ENCODE measurements around the gene FLT4. TPM values are rescaled to one million over a fixed set of nuclear protein-coding genes. Genes with fewer than 3 reads are reported as not detected.
A peak's percentile ranks its signal among the peaks of the same experiment; 100 is the strongest.

The FLT4 gene
- total RNA-seq, 6 experiments from 2014 or later = not detected

DNA sequence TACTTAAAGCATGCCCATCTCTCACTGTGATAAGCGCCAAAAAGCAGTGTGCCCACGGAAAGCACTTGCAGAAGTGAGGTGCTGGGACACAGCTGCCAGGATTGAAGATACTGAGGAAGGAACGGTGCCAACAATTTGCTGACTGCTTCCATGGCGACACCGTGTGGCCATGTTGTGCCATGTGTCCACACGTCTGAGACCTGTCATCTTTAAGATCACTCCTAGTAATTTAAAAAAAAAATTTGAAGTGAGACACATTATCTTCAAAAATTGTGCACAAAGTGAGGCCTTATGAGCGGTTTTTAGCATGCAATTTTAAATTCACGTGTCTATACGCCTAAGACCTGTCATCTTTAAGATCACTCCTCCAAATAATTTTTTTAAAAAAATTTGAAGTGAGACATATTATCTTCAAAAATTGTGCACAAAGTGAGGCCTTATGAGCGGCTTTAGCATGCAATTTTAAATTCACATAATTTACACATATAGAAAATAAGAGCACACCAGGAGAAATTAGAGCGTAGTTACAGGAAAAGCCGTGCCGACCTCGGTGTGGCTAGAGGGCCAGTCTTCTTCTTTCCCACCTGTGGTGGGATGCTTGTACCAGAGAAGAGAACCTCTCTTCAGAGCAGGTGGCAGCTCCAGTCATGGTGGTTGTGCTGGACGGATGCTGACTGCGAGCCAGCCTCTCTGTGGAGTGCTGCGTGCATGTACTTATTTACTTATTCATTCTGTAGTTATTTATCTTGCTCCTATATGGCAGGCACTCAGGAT, 21.4 kb upstream of the FLT4 start:
- H3K9me3 Mint-ChIP-seq = peaks cover 11% of the 10 kb centered on the region; the same call in 1 of the 2 replicates
- DNase-seq = peak; percentile 2
- peaks cover 5% of the 10 kb centered on the region for H3K27me3 Mint-ChIP-seq (ENCODE audit: insufficient read depth)
- H3K4me1 Mint-ChIP-seq (ENCODE audit: low read depth) = no peaks in the 10 kb centered on the region
- TF ChIP-seq, protein P1, sequence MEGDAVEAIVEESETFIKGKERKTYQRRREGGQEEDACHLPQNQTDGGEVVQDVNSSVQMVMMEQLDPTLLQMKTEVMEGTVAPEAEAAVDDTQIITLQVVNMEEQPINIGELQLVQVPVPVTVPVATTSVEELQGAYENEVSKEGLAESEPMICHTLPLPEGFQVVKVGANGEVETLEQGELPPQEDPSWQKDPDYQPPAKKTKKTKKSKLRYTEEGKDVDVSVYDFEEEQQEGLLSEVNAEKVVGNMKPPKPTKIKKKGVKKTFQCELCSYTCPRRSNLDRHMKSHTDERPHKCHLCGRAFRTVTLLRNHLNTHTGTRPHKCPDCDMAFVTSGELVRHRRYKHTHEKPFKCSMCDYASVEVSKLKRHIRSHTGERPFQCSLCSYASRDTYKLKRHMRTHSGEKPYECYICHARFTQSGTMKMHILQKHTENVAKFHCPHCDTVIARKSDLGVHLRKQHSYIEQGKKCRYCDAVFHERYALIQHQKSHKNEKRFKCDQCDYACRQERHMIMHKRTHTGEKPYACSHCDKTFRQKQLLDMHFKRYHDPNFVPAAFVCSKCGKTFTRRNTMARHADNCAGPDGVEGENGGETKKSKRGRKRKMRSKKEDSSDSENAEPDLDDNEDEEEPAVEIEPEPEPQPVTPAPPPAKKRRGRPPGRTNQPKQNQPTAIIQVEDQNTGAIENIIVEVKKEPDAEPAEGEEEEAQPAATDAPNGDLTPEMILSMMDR (IDR thresholded peaks at IDR 0.05) = peak; percentile 72
- no peak overlapping the region for H3K4me3 Mint-ChIP-seq
- no peaks in the 10 kb centered on the region for H3K36me3 Mint-ChIP-seq (ENCODE audit: low read depth)
- no peak overlapping the region for H3K27ac Mint-ChIP-seq

GRCh38 chr5:180670157-180670556, 20.8 kb upstream of the FLT4 start:
- H3K27ac Mint-ChIP-seq = no peak overlapping the region

DNA sequence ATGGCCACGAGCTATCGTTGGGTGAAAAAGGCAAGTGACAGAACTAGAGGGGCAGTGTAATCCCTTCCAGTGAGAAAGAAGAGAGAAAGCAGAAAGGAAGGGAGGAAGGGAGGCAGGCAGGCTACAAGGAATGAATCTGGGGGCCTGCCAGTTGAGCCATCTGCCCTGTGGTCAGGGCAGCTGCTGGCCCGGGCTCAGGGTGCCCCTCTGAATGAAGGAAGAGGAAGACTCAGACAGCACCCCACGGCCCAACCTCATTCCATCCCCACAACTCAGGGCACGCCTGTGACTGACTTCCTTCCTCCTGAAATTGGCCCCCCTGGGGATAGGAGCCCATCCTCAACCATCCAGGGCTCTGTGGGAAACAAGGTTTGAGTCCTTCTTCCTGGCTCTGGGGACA, 20.3 kb upstream of the FLT4 start:
- peaks cover 6% of the 10 kb centered on the region for H3K27me3 Mint-ChIP-seq (ENCODE audit: insufficient read depth)
- no peak overlapping the region for H3K4me3 Mint-ChIP-seq
- H3K36me3 Mint-ChIP-seq (ENCODE audit: low read depth) = no peaks in the 10 kb centered on the region
- H3K4me1 Mint-ChIP-seq (ENCODE audit: low read depth) = no peaks in the 10 kb centered on the region
- no peak overlapping the region for H3K27ac Mint-ChIP-seq
- TF ChIP-seq, protein P1 (IDR thresholded peaks at IDR 0.05) = no peak
- peaks cover 8% of the 10 kb centered on the region; the same call in 1 of the 2 replicates for H3K9me3 Mint-ChIP-seq
- no peak for DNase-seq

More at GRCh38 chr5:180670157-180670556, 20.8 kb upstream of the FLT4 start:
- Mint-ChIP-seq H3K9me3 (peaks cover 11% of the 10 kb centered on the region; the same call in 1 of the 2 replicates), H3K27me3 (ENCODE audit: insufficient read depth) (peaks cover 5% of the 10 kb centered on the region), H3K4me1 (ENCODE audit: low read depth) (no peaks in the 10 kb centered on the region), H3K36me3 (ENCODE audit: low read depth) (no peaks in the 10 kb centered on the region), H3K4me3 (no peak overlapping the region)
- no peak for DNase-seq
- TF ChIP-seq, protein P1 (IDR thresholded peaks at IDR 0.05) = no peak

- peaks cover 10% of the 10 kb centered on the region for H3K27me3 Mint-ChIP-seq (ENCODE audit: insufficient read depth)
- no peak overlapping the region for H3K27ac Mint-ChIP-seq
- no peak for DNase-seq
- TF ChIP-seq, protein P1 (IDR thresholded peaks at IDR 0.05) = no peak
- H3K4me3 Mint-ChIP-seq = no peak overlapping the region
- peaks cover 5% of the 10 kb centered on the region; the same call in 1 of the 2 replicates for H3K9me3 Mint-ChIP-seq
- H3K4me1 Mint-ChIP-seq (ENCODE audit: low read depth) = no peaks in the 10 kb centered on the region
- no peaks in the 10 kb centered on the region for H3K36me3 Mint-ChIP-seq (ENCODE audit: low read depth)
Observed at GRCh38 chr5:180668835-180669596, 19.6 kb upstream of the FLT4 start.

GRCh38 chr5:180666812-180667211, 17.4 kb upstream of the FLT4 start:
- TF ChIP-seq, protein P1 (IDR thresholded peaks at IDR 0.05) = no peak
- Mint-ChIP-seq H3K27ac (no peak overlapping the region), H3K9me3 (no peaks in the 10 kb centered on the region; the same call in 1 of the 2 replicates), H3K4me3 (no peak overlapping the region), H3K36me3 (ENCODE audit: low read depth) (no peaks in the 10 kb centered on the region), H3K27me3 (ENCODE audit: insufficient read depth) (peaks cover 8% of the 10 kb centered on the region), H3K4me1 (ENCODE audit: low read depth) (no peaks in the 10 kb centered on the region)
- DNase-seq = no peak
